ENCODE measurements around the gene KRT74.

The KRT74 gene

DNA sequence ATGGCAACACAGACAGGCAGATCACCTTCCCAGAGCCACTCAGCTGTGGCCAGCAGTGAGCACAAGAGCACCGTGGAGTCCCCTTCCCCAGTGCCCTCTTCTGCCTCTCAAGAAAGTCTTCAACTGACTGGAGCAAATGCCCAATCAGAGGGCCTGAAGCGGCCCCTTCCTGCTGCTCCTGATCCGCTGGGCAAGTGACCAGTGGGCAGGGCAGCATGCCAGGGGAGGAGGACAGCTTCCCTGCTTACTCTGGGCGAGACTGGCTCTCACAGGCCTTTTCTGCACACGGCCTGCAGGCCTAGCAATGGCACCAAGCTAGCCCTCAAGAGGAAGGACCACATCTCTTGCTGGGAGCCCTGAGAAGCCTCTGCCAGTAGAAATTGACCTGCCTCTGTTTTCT lies 21.6 kb downstream of the KRT74 start:
- no peaks in the 10 kb centered on the region for H3K4me1 ChIP-seq (ENCODE audit: control insufficient read depth, insufficient read depth, low read length)
- H3K27me3 ChIP-seq (ENCODE audit: control insufficient read depth, insufficient read depth, low read length) = no peaks in the 10 kb centered on the region
- H3K4me3 ChIP-seq (ENCODE audit: low read depth, low read length) = no peak overlapping the region
- H3K27ac ChIP-seq (ENCODE audit: low read depth, low read length) = no peak overlapping the region
- H3K9ac ChIP-seq (ENCODE audit: low read depth, low read length) = no peak overlapping the region
- no peaks in the 10 kb centered on the region for H3K9me3 ChIP-seq (ENCODE audit: control insufficient read depth, insufficient read depth, low read length)
- no peaks in the 10 kb centered on the region for H3K36me3 ChIP-seq (ENCODE audit: control insufficient read depth, insufficient read depth, low read length)

- no peaks in the 10 kb centered on the region for H3K9me3 ChIP-seq (ENCODE audit: control insufficient read depth, insufficient read depth, low read length)
- no peaks in the 10 kb centered on the region for H3K27me3 ChIP-seq (ENCODE audit: control insufficient read depth, insufficient read depth, low read length)
Observed at GRCh38 chr12:52551216-52551865, 22.3 kb downstream of the KRT74 start.

GRCh38 chr12:52546126-52546525 lies 27.5 kb downstream of the KRT74 start:
- Histone ChIP-seq H3K9me3 (ENCODE audit: control insufficient read depth, insufficient read depth, low read length) (no peaks in the 10 kb centered on the region), H3K27ac (ENCODE audit: low read depth, low read length) (no peak overlapping the region), H3K9ac (ENCODE audit: low read depth, low read length) (no peak overlapping the region), H3K4me1 (ENCODE audit: control insufficient read depth, insufficient read depth, low read length) (no peaks in the 10 kb centered on the region), H3K27me3 (ENCODE audit: control insufficient read depth, insufficient read depth, low read length) (no peaks in the 10 kb centered on the region), H3K4me3 (ENCODE audit: low read depth, low read length) (no peak overlapping the region), H3K36me3 (ENCODE audit: control insufficient read depth, insufficient read depth, low read length) (no peaks in the 10 kb centered on the region)

More at GRCh38 chr12:52551216-52551865, 22.3 kb downstream of the KRT74 start:
- H3K36me3 ChIP-seq (ENCODE audit: control insufficient read depth, insufficient read depth, low read length) = no peaks in the 10 kb centered on the region
- H3K4me1 ChIP-seq (ENCODE audit: control insufficient read depth, insufficient read depth, low read length) = no peaks in the 10 kb centered on the region
- H3K4me3 ChIP-seq (ENCODE audit: low read depth, low read length) = no peak overlapping the region
- H3K27ac ChIP-seq (ENCODE audit: low read depth, low read length) = no peak overlapping the region
- H3K9ac ChIP-seq (ENCODE audit: low read depth, low read length) = no peak overlapping the region

DNA sequence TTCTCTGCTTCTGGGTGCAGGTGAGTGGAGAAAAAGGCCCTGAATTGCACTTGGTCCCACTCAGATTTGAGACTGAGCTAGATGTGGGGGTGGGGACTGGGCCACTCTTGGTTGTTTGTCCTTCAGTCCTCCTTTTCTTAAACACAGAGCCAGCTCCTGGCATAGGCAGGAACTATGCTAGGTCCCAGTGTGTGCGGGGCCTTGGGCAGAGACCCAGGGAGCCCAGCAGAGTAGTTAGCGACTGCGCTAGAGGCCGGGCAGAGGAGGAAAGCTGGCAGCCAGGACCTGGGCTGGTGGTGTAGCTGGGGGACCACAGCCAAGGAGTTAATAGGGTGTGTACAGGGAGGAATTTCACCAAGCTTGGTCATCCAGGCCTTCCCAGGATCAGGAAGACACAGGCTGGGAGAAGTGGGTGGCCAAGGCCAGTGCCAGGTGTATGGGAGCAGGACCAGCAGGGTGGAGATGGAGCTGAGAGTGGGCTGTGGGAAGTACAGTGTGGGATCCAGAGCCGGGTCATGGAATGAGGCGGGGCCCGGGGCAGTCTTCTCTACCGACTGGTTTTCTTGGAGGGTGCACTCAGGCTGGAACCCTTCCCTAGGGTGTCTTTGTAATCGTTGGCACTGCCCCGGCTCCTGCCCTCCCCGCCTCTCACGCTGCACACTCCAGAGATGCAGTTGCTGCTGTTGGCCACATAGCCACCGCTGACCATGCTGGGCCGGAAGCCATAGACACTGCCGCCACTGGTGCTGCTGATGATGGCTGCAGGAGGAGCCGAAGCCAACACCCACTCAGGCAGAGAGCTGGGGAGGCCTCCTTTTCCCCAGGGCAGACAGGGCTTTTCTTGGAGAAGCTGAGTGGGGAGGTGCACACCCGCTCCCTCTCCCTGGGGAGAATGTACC lies 29.4 kb downstream of the KRT74 start:
- Histone ChIP-seq H3K27ac (ENCODE audit: low read depth, low read length) (no peak overlapping the region), H3K4me1 (ENCODE audit: control insufficient read depth, insufficient read depth, low read length) (no peaks in the 10 kb centered on the region), H3K9me3 (ENCODE audit: control insufficient read depth, insufficient read depth, low read length) (no peaks in the 10 kb centered on the region), H3K4me3 (ENCODE audit: low read depth, low read length) (no peak overlapping the region), H3K9ac (ENCODE audit: low read depth, low read length) (no peak overlapping the region), H3K36me3 (ENCODE audit: control insufficient read depth, insufficient read depth, low read length) (no peaks in the 10 kb centered on the region), H3K27me3 (ENCODE audit: control insufficient read depth, insufficient read depth, low read length) (no peaks in the 10 kb centered on the region)

DNA sequence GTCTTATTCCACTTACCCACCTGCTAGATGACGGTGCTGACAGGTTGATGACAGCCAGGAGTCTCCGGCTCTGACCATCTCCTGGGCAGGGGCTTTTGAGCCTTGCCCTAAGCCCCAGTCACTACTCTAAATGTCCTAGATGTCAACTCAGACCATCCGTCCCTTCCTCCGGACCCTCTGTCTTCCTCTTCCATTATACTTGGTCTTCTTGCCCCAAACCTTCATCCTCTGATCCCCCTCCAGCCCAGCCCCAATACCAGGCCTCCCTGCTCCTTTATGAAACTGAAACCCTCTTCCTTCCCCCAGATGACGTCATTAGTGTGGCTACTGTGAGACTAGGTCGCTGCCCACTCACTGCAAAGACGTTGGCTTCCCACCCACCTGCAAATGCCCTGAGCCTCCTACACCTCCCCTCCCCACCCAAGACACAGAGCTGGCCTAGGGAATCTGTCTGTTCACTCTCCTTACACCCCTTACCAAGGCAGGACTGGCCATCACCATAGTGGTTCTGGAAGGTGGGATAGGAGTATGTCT lies 30.8 kb downstream of the KRT74 start:
- no peaks in the 10 kb centered on the region for H3K9me3 ChIP-seq (ENCODE audit: control insufficient read depth, insufficient read depth, low read length)
- no peaks in the 10 kb centered on the region for H3K27me3 ChIP-seq (ENCODE audit: control insufficient read depth, insufficient read depth, low read length)
- no peaks in the 10 kb centered on the region for H3K36me3 ChIP-seq (ENCODE audit: control insufficient read depth, insufficient read depth, low read length)
- H3K4me1 ChIP-seq (ENCODE audit: control insufficient read depth, insufficient read depth, low read length) = no peaks in the 10 kb centered on the region
- H3K4me3 ChIP-seq (ENCODE audit: low read depth, low read length) = no peak overlapping the region
- no peak overlapping the region for H3K27ac ChIP-seq (ENCODE audit: low read depth, low read length)
- H3K9ac ChIP-seq (ENCODE audit: low read depth, low read length) = no peak overlapping the region

DNA sequence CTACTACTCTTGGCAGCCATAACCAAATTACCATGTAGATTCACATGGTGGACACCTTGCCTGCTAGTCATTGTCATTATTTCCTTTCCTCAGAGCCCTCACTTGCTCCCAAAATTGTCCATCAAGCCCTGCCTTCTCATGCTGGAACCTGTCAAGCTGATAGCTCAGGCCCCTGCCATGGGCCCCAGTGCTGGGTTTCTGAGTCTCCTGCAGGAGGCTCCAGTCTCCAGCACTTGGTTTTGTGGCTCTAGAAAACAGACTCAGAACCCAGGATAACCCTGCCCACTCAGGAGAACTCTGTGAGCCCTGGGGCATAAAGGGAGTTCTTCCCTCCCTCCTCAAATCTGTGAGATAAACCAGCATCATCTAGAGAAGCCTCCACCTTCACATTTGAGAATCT lies 31.5 kb downstream of the KRT74 start:
- Histone ChIP-seq H3K27ac (ENCODE audit: low read depth, low read length) (no peak overlapping the region), H3K4me3 (ENCODE audit: low read depth, low read length) (no peak overlapping the region), H3K4me1 (ENCODE audit: control insufficient read depth, insufficient read depth, low read length) (no peaks in the 10 kb centered on the region), H3K9me3 (ENCODE audit: control insufficient read depth, insufficient read depth, low read length) (no peaks in the 10 kb centered on the region), H3K36me3 (ENCODE audit: control insufficient read depth, insufficient read depth, low read length) (no peaks in the 10 kb centered on the region), H3K9ac (ENCODE audit: low read depth, low read length) (no peak overlapping the region), H3K27me3 (ENCODE audit: control insufficient read depth, insufficient read depth, low read length) (no peaks in the 10 kb centered on the region)

GRCh38 chr12:52541709-52542108 lies 31.9 kb downstream of the KRT74 start:
- Histone ChIP-seq H3K27me3 (ENCODE audit: control insufficient read depth, insufficient read depth, low read length) (no peaks in the 10 kb centered on the region), H3K4me3 (ENCODE audit: low read depth, low read length) (no peak overlapping the region), H3K27ac (ENCODE audit: low read depth, low read length) (no peak overlapping the region), H3K9ac (ENCODE audit: low read depth, low read length) (no peak overlapping the region), H3K9me3 (ENCODE audit: control insufficient read depth, insufficient read depth, low read length) (no peaks in the 10 kb centered on the region), H3K4me1 (ENCODE audit: control insufficient read depth, insufficient read depth, low read length) (no peaks in the 10 kb centered on the region), H3K36me3 (ENCODE audit: control insufficient read depth, insufficient read depth, low read length) (no peaks in the 10 kb centered on the region)

GRCh38 chr12:52540531-52540930 lies 33.1 kb downstream of the KRT74 start:
- Histone ChIP-seq H3K36me3 (ENCODE audit: control insufficient read depth, insufficient read depth, low read length) (no peaks in the 10 kb centered on the region), H3K4me1 (ENCODE audit: control insufficient read depth, insufficient read depth, low read length) (no peaks in the 10 kb centered on the region), H3K27ac (ENCODE audit: low read depth, low read length) (no peak overlapping the region), H3K9ac (ENCODE audit: low read depth, low read length) (no peak overlapping the region), H3K27me3 (ENCODE audit: control insufficient read depth, insufficient read depth, low read length) (no peaks in the 10 kb centered on the region), H3K9me3 (ENCODE audit: control insufficient read depth, insufficient read depth, low read length) (no peaks in the 10 kb centered on the region), H3K4me3 (ENCODE audit: low read depth, low read length) (no peak overlapping the region)

DNA sequence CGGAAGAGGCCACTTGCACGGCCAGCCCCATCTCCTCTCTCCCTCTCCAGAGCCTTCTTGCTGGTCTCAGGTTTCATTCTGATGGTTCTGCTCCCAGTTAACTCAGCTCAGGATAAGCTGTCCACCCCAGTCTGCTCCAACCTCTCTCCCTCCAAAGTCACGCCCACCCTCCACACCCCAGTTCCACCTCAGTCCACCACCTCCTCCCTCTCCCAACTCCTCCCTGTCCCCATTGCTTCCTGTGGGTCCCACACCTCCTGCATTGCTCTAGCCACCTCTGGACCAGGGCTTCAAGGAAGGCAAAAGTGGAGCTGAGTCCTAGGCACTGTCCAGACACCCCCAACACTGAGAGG lies 33.8 kb downstream of the KRT74 start:
- no peaks in the 10 kb centered on the region for H3K9me3 ChIP-seq (ENCODE audit: control insufficient read depth, insufficient read depth, low read length)
- no peaks in the 10 kb centered on the region for H3K4me1 ChIP-seq (ENCODE audit: control insufficient read depth, insufficient read depth, low read length)
- no peak overlapping the region for H3K27ac ChIP-seq (ENCODE audit: low read depth, low read length)
- H3K4me3 ChIP-seq (ENCODE audit: low read depth, low read length) = no peak overlapping the region
- H3K36me3 ChIP-seq (ENCODE audit: control insufficient read depth, insufficient read depth, low read length) = no peaks in the 10 kb centered on the region
- H3K27me3 ChIP-seq (ENCODE audit: control insufficient read depth, insufficient read depth, low read length) = no peaks in the 10 kb centered on the region
- H3K9ac ChIP-seq (ENCODE audit: low read depth, low read length) = no peak overlapping the region

DNA sequence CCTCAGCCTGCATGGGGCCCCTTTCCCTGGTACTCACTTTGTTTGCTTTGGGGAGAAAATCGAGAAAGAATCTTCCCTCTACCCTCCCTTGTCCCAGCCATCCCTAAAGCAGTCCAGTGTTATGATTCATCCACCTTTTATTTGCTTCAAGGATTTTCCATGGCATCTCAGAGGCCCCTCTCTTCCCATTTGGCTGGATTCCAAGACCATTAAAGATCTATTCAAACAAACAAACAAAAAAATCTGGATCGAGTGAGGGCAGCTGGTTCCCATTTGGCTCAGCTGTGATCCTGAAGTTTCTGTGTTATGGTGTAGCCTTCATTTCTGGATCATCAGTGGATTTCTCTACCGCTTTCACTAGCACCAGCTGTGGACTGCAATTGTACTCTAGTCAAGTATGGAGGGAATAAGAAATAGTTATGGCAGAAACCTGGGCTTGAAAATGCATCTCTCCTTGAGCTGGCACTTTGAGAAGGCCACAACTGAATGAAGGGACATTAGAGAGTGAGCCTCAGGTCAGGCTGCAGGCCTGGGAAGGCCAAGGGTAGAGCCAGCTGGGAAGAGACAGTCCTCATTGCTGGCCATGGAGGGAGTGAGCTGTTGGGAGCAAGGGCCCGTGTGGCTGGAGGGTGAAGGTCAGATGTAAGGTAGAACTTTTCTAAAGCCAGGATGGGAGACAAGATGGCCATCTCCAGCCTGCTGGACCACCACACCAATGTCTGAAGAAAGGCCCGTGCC lies 34.4 kb downstream of the KRT74 start:
- H3K4me1 ChIP-seq (ENCODE audit: control insufficient read depth, insufficient read depth, low read length) = no peaks in the 10 kb centered on the region
- no peak overlapping the region for H3K27ac ChIP-seq (ENCODE audit: low read depth, low read length)
- no peaks in the 10 kb centered on the region for H3K9me3 ChIP-seq (ENCODE audit: control insufficient read depth, insufficient read depth, low read length)
- H3K9ac ChIP-seq (ENCODE audit: low read depth, low read length) = no peak overlapping the region
- no peaks in the 10 kb centered on the region for H3K27me3 ChIP-seq (ENCODE audit: control insufficient read depth, insufficient read depth, low read length)
- H3K36me3 ChIP-seq (ENCODE audit: control insufficient read depth, insufficient read depth, low read length) = no peaks in the 10 kb centered on the region
- H3K4me3 ChIP-seq (ENCODE audit: low read depth, low read length) = no peak overlapping the region

DNA sequence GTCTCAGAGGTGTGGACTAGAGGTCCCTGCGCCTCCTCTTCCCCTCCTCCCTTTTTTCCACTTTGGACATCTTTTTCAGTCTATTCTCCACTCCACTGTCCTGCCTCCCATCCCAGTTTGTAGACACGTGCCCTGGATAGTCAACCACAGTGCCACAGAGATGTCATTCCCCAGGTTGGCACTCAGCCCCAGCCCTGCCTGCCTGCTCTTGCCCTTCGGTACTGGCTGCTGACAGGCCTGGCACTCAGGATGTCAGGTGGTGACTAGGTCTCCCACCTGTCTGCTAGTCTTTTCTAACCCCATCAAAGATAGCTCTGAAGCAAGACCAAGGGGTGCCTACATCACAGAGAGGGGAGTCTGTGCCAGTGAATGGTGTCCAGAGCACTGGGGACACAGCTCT lies 36.5 kb downstream of the KRT74 start:
- no peaks in the 10 kb centered on the region for H3K4me1 ChIP-seq (ENCODE audit: control insufficient read depth, insufficient read depth, low read length)
- H3K9me3 ChIP-seq (ENCODE audit: control insufficient read depth, insufficient read depth, low read length) = no peaks in the 10 kb centered on the region
- H3K9ac ChIP-seq (ENCODE audit: low read depth, low read length) = no peak overlapping the region
- H3K27me3 ChIP-seq (ENCODE audit: control insufficient read depth, insufficient read depth, low read length) = no peaks in the 10 kb centered on the region
- H3K4me3 ChIP-seq (ENCODE audit: low read depth, low read length) = no peak overlapping the region
- no peak overlapping the region for H3K27ac ChIP-seq (ENCODE audit: low read depth, low read length)
- H3K36me3 ChIP-seq (ENCODE audit: control insufficient read depth, insufficient read depth, low read length) = no peaks in the 10 kb centered on the region
